OCI-LY3 (cell line): Measurements from ENCODE around the gene ARHGAP26.

Experiments used
- H2AFZ ChIP-seq: fragments of 200-600, 300-600 bp; shearing (Covaris generic); 2 replicates; pipeline ENCODE4 v1.6.0; 2014; ENCODE audit warnings: antibody characterized with exemption, low read depth, low read length
- H3K27ac ChIP-seq: fragments of 200-600, 300-600 bp; sonication (generic); 2 replicates; pipeline ENCODE4 v1.5.1; 2014; ENCODE audit warnings: mild to moderate bottlenecking, low read length, moderate library complexity, mixed read lengths
- H3K27me3 ChIP-seq: fragments of 200-600, 300-600 bp; sonication (generic); 2 replicates; pipeline ENCODE4 v1.6.1; 2014; ENCODE audit warnings: low read depth, low read length, mixed read lengths
- H3K36me3 ChIP-seq: fragments of 200-600, 300-600 bp; sonication (generic); replicated peaks from 2 replicates; pipeline ENCODE3; 2014; ENCODE audit warnings: low read depth, low read length, mixed read lengths
- H3K4me1 ChIP-seq: fragments of 300-600, 200-600 bp; sonication (generic); 2 replicates; pipeline ENCODE4 v1.6.1; 2014; ENCODE audit warnings: low read length, mixed read lengths
- H3K4me2 ChIP-seq: fragments of 200-600, 300-600 bp; sonication (generic); 2 replicates; pipeline ENCODE4 v1.6.1; 2014; ENCODE audit warnings: low read length, mixed read lengths
- H3K4me3 ChIP-seq: fragments of 300-600, 200-600 bp; sonication (generic); 2 replicates; pipeline ENCODE4 v1.5.1; 2014; ENCODE audit warnings: antibody characterized with exemption, mild to moderate bottlenecking, low read length, moderate library complexity
- H3K79me2 ChIP-seq: fragments of 300-600, 200-600 bp; shearing (Covaris generic); 2 replicates; pipeline ENCODE4 v1.6.1; 2014; ENCODE audit warnings: mild to moderate bottlenecking, low read length, mixed read lengths
- H3K9ac ChIP-seq: fragments of 300-600, 200-600 bp; shearing (Covaris generic); 2 replicates; pipeline ENCODE4 v1.6.0; 2014; ENCODE audit warnings: mild to moderate bottlenecking, low read length, moderate library complexity
- H3K9me3 ChIP-seq: fragments of 200-600, 300-600 bp; shearing (Covaris generic); 2 replicates; pipeline ENCODE4 v1.6.1; 2014; ENCODE audit warnings: low read length, mixed read lengths; ENCODE audit not compliant: insufficient read depth
- H4K20me1 ChIP-seq: fragments of 200-600, 300-600 bp; sonication (generic); 2 replicates; pipeline ENCODE4 v1.6.1; 2016; ENCODE audit warnings: low read length, mixed read lengths; ENCODE audit not compliant: insufficient read depth
- EZH2phosphoT487 ChIP-seq: fragments of 200-600 bp; shearing (Covaris generic); IDR thresholded peaks from 2 replicates; pipeline ENCODE4 v1.6.1; 2018; ENCODE audit warnings: antibody characterized with exemption, mixed run types, low read depth
- TF ChIP-seq, protein P1 (sequence below): fragments of 200-600, 300-600 bp; sonication (generic); IDR thresholded peaks from 2 replicates; pipeline ENCODE4 v1.5.1; 2014; ENCODE audit warnings: antibody characterized with exemption, low read length, low read depth

The ARHGAP26 gene

DNA sequence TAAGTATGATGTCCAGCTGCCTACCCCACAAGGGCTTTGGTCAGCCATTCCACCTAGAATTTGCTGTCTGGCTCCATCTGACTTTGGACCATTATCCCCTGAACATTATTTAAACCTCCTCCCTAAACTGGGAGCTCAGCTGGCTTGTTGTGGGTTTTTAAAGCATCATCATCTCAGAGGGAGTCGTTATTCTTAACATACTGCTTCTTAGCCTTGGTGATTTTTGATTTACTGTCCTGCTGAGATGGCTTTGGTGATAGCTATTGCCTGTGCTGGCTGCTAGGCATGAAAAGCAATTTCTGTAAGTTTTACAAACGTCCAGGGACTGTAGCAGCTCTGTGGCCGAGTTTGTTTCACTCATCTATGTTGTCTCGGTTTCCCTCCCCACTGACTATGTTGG lies 377.2 kb downstream of the ARHGAP26 start:
- Histone ChIP-seq H3K79me2 (no peaks in the 10 kb centered on the region), H3K36me3 (no peaks in the 10 kb centered on the region), H4K20me1 (no peaks in the 10 kb centered on the region), H3K9ac (no peak overlapping the region), H3K27ac (no peak overlapping the region), H3K4me2 (no peak overlapping the region), H2AFZ (no peak overlapping the region), H3K4me1 (no peaks in the 10 kb centered on the region), H3K9me3 (no peaks in the 10 kb centered on the region), H3K27me3 (no peaks in the 10 kb centered on the region), H3K4me3 (no peak overlapping the region)
- TF ChIP-seq, protein P1, sequence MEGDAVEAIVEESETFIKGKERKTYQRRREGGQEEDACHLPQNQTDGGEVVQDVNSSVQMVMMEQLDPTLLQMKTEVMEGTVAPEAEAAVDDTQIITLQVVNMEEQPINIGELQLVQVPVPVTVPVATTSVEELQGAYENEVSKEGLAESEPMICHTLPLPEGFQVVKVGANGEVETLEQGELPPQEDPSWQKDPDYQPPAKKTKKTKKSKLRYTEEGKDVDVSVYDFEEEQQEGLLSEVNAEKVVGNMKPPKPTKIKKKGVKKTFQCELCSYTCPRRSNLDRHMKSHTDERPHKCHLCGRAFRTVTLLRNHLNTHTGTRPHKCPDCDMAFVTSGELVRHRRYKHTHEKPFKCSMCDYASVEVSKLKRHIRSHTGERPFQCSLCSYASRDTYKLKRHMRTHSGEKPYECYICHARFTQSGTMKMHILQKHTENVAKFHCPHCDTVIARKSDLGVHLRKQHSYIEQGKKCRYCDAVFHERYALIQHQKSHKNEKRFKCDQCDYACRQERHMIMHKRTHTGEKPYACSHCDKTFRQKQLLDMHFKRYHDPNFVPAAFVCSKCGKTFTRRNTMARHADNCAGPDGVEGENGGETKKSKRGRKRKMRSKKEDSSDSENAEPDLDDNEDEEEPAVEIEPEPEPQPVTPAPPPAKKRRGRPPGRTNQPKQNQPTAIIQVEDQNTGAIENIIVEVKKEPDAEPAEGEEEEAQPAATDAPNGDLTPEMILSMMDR: no peak
- no peak for TF ChIP-seq EZH2phosphoT487

GRCh38 chr5:143147902-143148301 lies 377.7 kb downstream of the ARHGAP26 start:
- Histone ChIP-seq H4K20me1 (no peaks in the 10 kb centered on the region), H3K4me3 (no peak overlapping the region), H3K79me2 (no peaks in the 10 kb centered on the region), H3K27me3 (no peaks in the 10 kb centered on the region), H3K4me1 (no peaks in the 10 kb centered on the region), H3K9ac (no peak overlapping the region), H3K27ac (no peak overlapping the region), H2AFZ (no peak overlapping the region), H3K9me3 (no peaks in the 10 kb centered on the region), H3K4me2 (no peak overlapping the region), H3K36me3 (no peaks in the 10 kb centered on the region)
- TF ChIP-seq EZH2phosphoT487: no peak
- TF ChIP-seq, protein P1: no peak

DNA sequence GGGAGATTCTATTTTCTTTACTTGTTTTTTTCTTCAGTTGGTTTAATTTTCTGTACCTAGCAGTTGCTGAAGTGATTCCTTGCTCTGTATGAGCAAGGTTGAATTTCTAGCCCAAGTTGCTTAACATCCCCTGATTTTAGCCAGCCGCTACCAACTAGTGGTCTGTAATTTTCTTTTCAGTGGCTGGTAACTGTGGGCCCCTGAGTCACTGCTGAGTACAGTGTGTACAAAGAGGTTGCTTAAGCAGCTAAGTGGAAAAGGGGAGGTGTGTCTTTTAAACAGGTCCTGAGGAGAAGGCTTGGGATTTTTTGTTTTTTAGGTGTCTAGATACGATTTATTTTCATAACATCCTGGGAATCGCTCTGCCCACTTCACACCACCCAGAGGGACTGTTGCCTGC lies 378.6 kb downstream of the ARHGAP26 start:
- Histone ChIP-seq H3K4me2 (no peak overlapping the region), H3K9ac (no peak overlapping the region), H3K9me3 (no peaks in the 10 kb centered on the region), H2AFZ (no peak overlapping the region), H3K27ac (no peak overlapping the region), H3K36me3 (no peaks in the 10 kb centered on the region), H4K20me1 (no peaks in the 10 kb centered on the region), H3K27me3 (no peaks in the 10 kb centered on the region), H3K4me1 (peaks cover 6% of the 10 kb centered on the region), H3K4me3 (no peak overlapping the region), H3K79me2 (no peaks in the 10 kb centered on the region)
- TF ChIP-seq EZH2phosphoT487: no peak
- TF ChIP-seq, protein P1: no peak

DNA sequence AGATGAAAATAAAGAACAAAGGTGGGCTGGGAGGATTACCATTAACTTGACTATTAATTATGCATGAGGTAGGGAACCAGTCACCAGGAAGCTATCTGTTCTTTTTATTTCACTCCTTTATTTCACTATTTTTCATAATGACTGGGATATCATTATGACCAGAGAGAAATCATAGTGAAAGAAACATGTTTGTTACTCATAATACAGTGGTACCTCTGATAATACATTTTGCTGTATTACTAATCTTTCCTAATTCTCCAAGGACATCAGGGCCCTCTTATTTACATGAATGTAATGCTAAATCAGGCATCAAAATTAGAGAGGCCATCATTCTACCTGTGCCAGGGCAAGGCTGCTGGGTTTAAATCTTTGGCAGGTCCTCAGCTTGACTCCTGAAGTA lies 379.6 kb downstream of the ARHGAP26 start:
- Histone ChIP-seq H3K4me3 (no peak overlapping the region), H3K9me3 (no peaks in the 10 kb centered on the region), H2AFZ (no peak overlapping the region)

More for the DNA sequence above, 379.6 kb downstream of the ARHGAP26 start:
- H3K79me2 ChIP-seq: no peaks in the 10 kb centered on the region
- H3K27me3 ChIP-seq: no peaks in the 10 kb centered on the region
- H3K36me3 ChIP-seq: no peaks in the 10 kb centered on the region
- H4K20me1 ChIP-seq: no peaks in the 10 kb centered on the region
- no peak overlapping the region for H3K27ac ChIP-seq
- no peak overlapping the region for H3K4me2 ChIP-seq
- H3K9ac ChIP-seq: no peak overlapping the region
- TF ChIP-seq, protein P1: no peak
- no peak for TF ChIP-seq EZH2phosphoT487
- peaks cover 7% of the 10 kb centered on the region for H3K4me1 ChIP-seq
